ENCODE results near the gene TMEM42.

DNA sequence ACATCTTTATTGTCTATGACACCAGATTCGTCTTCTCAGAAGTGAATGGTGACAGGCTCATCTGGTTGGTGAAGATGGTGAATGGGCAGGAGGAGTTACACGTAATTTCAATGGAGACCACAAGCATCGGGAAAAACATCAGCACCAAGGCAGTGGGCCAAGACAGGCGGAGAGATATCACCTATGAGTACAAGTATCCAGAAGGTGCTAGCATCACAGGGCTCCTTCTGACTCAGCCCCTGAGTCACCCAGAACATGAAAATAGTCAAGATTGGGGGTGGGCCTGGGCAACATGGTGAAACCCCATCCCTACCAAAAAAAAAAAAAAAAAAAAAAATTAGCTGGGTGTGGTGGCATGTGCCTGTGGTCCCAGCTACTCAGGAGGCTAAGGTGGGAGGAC, 45.3 kb downstream of the TMEM42 start:
- no peak for TF ChIP-seq POLR2A (IDR thresholded peaks at IDR 0.05)
- TF ChIP-seq, protein P1, sequence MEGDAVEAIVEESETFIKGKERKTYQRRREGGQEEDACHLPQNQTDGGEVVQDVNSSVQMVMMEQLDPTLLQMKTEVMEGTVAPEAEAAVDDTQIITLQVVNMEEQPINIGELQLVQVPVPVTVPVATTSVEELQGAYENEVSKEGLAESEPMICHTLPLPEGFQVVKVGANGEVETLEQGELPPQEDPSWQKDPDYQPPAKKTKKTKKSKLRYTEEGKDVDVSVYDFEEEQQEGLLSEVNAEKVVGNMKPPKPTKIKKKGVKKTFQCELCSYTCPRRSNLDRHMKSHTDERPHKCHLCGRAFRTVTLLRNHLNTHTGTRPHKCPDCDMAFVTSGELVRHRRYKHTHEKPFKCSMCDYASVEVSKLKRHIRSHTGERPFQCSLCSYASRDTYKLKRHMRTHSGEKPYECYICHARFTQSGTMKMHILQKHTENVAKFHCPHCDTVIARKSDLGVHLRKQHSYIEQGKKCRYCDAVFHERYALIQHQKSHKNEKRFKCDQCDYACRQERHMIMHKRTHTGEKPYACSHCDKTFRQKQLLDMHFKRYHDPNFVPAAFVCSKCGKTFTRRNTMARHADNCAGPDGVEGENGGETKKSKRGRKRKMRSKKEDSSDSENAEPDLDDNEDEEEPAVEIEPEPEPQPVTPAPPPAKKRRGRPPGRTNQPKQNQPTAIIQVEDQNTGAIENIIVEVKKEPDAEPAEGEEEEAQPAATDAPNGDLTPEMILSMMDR (IDR thresholded peaks at IDR 0.05) = no peak
